ENCODE measurements around the gene LEMD1.
"Not testable (repeated sequence)": the region's sequence is repeated elsewhere in the genome, so short reads cannot be mapped to it uniquely, and the experiment has no call there.

GRCh38 chr1:205432692-205433091, 10.8 kb upstream of the LEMD1 start:
- TF ChIP-seq CTCF (IDR thresholded peaks at IDR 0.05 in 8 of 11, conservative IDR thresholded peaks at IDR 0.05 in 3 of 11); POLR2A (IDR thresholded peaks at IDR 0.05): not testable (repeated sequence)

Measured in spleen (tissue), 7 donors.